Bronchial epithelial cell (primary cell): Measurements from ENCODE around the gene SLC4A4. TPM values are rescaled to one million over a fixed set of nuclear protein-coding genes. Genes with fewer than 3 reads are reported as not detected.
A peak's percentile ranks its signal among the peaks of the same experiment; 100 is the strongest.

Experiments
- DNase-seq: peaks from one replicate; pipeline ENCODE4 v3.0.0-alpha.2; 2010; ENCODE audit warnings: low read depth
- FAIRE-seq: peaks from 2 replicates; lab custom pipeline; 2011; peaks lifted over from hg19 to GRCh38; lab: Jason Lieb, UNC
- H3K27me3 ChIP-seq: 2 replicates; pipeline ENCODE4 v1.5.1; 2011; ENCODE audit warnings: low read length; ENCODE audit not compliant: control insufficient read depth, insufficient read depth
- H3K36me3 ChIP-seq: 2 replicates; pipeline ENCODE4 v1.5.1; 2011; ENCODE audit warnings: low read length; ENCODE audit not compliant: control insufficient read depth, insufficient read depth
- H3K4me3 ChIP-seq: 2 replicates; pipeline ENCODE4 v1.5.1; 2011; ENCODE audit warnings: mild to moderate bottlenecking, low read depth, low read length, control low read depth
- total RNA-seq: library from RNA; depleted of rRNA; stranded (reverse); fragments of >200 nt; gene quantifications from 2 replicates; pipeline ENCODE4 v1.2.1, GENCODE V29; 2014
- TF ChIP-seq, protein P1 (sequence below): IDR thresholded peaks from 2 replicates; pipeline ENCODE4 v1.5.1; 2011; ENCODE audit warnings: mild to moderate bottlenecking, moderate library complexity, low read length, control low read depth, inconsistent platforms; ENCODE audit not compliant: insufficient read depth, severe bottlenecking

Gene SLC4A4
- total RNA-seq, 1 donor from 2014 or later = 0.26 TPM

GRCh38 chr4:71540749-71541269 is 202.0 kb downstream of the SLC4A4 start:
- TF ChIP-seq, protein P1, sequence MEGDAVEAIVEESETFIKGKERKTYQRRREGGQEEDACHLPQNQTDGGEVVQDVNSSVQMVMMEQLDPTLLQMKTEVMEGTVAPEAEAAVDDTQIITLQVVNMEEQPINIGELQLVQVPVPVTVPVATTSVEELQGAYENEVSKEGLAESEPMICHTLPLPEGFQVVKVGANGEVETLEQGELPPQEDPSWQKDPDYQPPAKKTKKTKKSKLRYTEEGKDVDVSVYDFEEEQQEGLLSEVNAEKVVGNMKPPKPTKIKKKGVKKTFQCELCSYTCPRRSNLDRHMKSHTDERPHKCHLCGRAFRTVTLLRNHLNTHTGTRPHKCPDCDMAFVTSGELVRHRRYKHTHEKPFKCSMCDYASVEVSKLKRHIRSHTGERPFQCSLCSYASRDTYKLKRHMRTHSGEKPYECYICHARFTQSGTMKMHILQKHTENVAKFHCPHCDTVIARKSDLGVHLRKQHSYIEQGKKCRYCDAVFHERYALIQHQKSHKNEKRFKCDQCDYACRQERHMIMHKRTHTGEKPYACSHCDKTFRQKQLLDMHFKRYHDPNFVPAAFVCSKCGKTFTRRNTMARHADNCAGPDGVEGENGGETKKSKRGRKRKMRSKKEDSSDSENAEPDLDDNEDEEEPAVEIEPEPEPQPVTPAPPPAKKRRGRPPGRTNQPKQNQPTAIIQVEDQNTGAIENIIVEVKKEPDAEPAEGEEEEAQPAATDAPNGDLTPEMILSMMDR = no peak
- DNase-seq (no peak), FAIRE-seq (no peak)
- H3K4me3 ChIP-seq = no peak overlapping the region
- H3K36me3 ChIP-seq = no peaks in the 10 kb centered on the region
- no peaks in the 10 kb centered on the region for H3K27me3 ChIP-seq

GRCh38 chr4:71541541-71541940 is 202.7 kb downstream of the SLC4A4 start:
- FAIRE-seq (no peak), DNase-seq (no peak)
- H3K36me3 ChIP-seq = no peaks in the 10 kb centered on the region
- no peaks in the 10 kb centered on the region for H3K27me3 ChIP-seq
- no peak overlapping the region for H3K4me3 ChIP-seq
- TF ChIP-seq, protein P1 = no peak

GRCh38 chr4:71545168-71545567 is 206.3 kb downstream of the SLC4A4 start:
- TF ChIP-seq, protein P1 = no peak
- no peak overlapping the region for H3K4me3 ChIP-seq
- H3K36me3 ChIP-seq = no peaks in the 10 kb centered on the region
- no peaks in the 10 kb centered on the region for H3K27me3 ChIP-seq
- DNase-seq (peak; percentile 6), FAIRE-seq (no peak)

DNA sequence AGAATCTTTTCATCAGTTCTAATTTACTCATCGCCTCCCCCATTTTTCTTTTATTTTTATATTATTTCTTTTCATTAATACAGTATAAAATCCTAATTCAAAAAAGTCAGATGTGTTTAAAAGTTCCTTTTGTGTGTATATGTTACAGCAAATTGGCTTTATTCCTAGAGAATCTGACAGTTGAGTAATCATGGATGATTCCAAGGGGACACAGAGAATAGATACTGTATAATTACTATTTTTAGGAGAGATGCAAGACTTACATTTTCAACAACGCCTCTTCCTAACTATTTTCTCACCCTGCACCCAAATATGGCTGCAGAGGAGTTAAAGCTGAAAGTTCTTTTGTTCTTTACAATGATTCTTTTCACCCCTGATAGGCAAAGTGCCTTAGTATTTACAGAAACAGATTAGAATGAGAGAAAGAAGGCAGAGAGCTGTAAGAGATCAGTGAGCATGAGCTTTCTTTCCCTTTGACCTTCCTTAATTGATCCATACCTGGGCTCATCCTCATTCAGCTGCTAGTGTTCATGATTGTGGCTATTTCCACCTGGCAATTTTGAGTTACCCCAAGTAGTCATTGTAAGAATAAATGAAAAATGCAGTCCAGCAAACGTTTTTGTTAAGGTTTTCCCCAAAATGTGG is 210.8 kb downstream of the SLC4A4 start:
- TF ChIP-seq, protein P1 = no peak
- Histone ChIP-seq H3K27me3 (no peaks in the 10 kb centered on the region), H3K36me3 (no peaks in the 10 kb centered on the region), H3K4me3 (no peak overlapping the region)
- no peak for FAIRE-seq
- no peak for DNase-seq

GRCh38 chr4:71550220-71551165 is 211.7 kb downstream of the SLC4A4 start:
- Histone ChIP-seq H3K27me3 (no peaks in the 10 kb centered on the region), H3K36me3 (no peaks in the 10 kb centered on the region), H3K4me3 (no peak overlapping the region)
- DNase-seq (peak; percentile 6), FAIRE-seq (no peak)
- TF ChIP-seq, protein P1 = no peak
